ENCODE results near the gene SLC6A8.

GRCh38 chrX:153688506-153688905 is 780 bp downstream of the SLC6A8 start:
- TF ChIP-seq GATA3 (IDR thresholded peaks at IDR 0.05; ENCODE audit: low read depth, low read length): no peak
- TF ChIP-seq GATA2 (IDR thresholded peaks at IDR 0.05; ENCODE audit: low read depth, low read length): no peak

Data from SH-SY5Y (cell line).